GM12878 (cell line): ENCODE data around the gene SLC1A7. TPM values are rescaled to one million over a fixed set of nuclear protein-coding genes. Genes with fewer than 3 reads are reported as not detected.

ENCODE experiments used
- ATAC-seq: fragments of 200-7000 bp; cut with Tn5 transposase; 3 replicates; pipeline ENCODE4 v1.9.1; 2020; ENCODE audit warnings: mild to moderate bottlenecking, moderate library complexity
- BruUV-seq: library from RNA; stranded (reverse); fragments of 400-500 nt; replicated peaks from 2 replicates; lab custom pipeline; 2021; lab: Mats Ljungman, UMichigan
- CTCF ChIA-PET: fragments of 300-600 bp; sonication (Branson Sonifier 250); formaldehyde crosslinking; extraction: SDS; loops from one replicate; lab custom pipeline; 2021; ENCODE audit warnings: inconsistent platforms; lab: Yijun Ruan, JAX
- POLR2A ChIA-PET: fragments of 350-600 bp; formaldehyde crosslinking; extraction: SDS; loops from one replicate; lab custom pipeline; 2021; ENCODE audit warnings: inconsistent platforms; lab: Charles Lee
- RAD21 ChIA-PET: fragments of 300-600 bp; sonication (Branson Sonifier 250); formaldehyde crosslinking; loops from one replicate; lab custom pipeline; 2023; ENCODE audit warnings: antibody characterized with exemption; ENCODE audit not compliant: unreplicated experiment; lab: Charles Lee
- SMC1A ChIA-PET: fragments of 300-600 bp; sonication (Branson Sonifier 250); formaldehyde crosslinking; loops from one replicate; lab custom pipeline; 2023; ENCODE audit not compliant: unreplicated experiment, uncharacterized antibody; lab: Charles Lee
- DNase-seq: peaks from one replicate; pipeline ENCODE4 v3.0.0-alpha.2; 2011; ENCODE audit warnings: low read depth, low spot score
- FAIRE-seq: peaks from 3 replicates; lab custom pipeline; 2011; peaks lifted over from hg19 to GRCh38; lab: Jason Lieb, UNC
- H2AFZ ChIP-seq: 2 replicates; pipeline ENCODE4 v1.6.0; 2011; ENCODE audit warnings: low read depth, low read length, control low read depth; ENCODE audit not compliant: control insufficient read depth
- H3K27ac ChIP-seq: 2 replicates; pipeline ENCODE4 v1.5.1; 2011; ENCODE audit warnings: control low read depth; ENCODE audit not compliant: control insufficient read depth, insufficient read depth
- H3K27me3 ChIP-seq, 2 experiments: replicated peaks in 1 of 2; 2 replicates each; pipeline versions ENCODE4 v1.6.0 to v1.6.1; 2011; ENCODE audit warnings: low read length in 1 of 2; ENCODE audit not compliant: control insufficient read depth in 2 of 2, insufficient read depth in 2 of 2
- H3K36me3 ChIP-seq, 2 experiments: 2 replicates each; pipeline ENCODE4 v1.5.1; 2011; ENCODE audit warnings: low read length in 1 of 2; ENCODE audit not compliant: control insufficient read depth in 2 of 2, insufficient read depth in 2 of 2
- H3K4me1 ChIP-seq: 2 replicates; pipeline ENCODE4 v1.6.1; 2011; ENCODE audit warnings: mild to moderate bottlenecking, low read length, moderate library complexity, mixed read lengths; ENCODE audit not compliant: control insufficient read depth, insufficient read depth
- H3K4me2 ChIP-seq: 2 replicates; pipeline ENCODE4 v1.6.0; 2011; ENCODE audit warnings: control low read depth; ENCODE audit not compliant: control insufficient read depth, insufficient read depth
- H3K4me3 ChIP-seq: fragments of 200-600 bp; sonication (generic); 2 replicates; pipeline ENCODE4 v1.5.1; 2016
- H3K79me2 ChIP-seq: 2 replicates; pipeline ENCODE4 v1.6.0; 2011; ENCODE audit warnings: low read length; ENCODE audit not compliant: control insufficient read depth, insufficient read depth
- H3K9ac ChIP-seq: 2 replicates; pipeline ENCODE4 v1.8.0; 2011; ENCODE audit warnings: low read length, control low read depth, mixed read lengths; ENCODE audit not compliant: control insufficient read depth, insufficient read depth
- H3K9me3 ChIP-seq: replicated peaks from 3 replicates; pipeline ENCODE4 v1.5.1; 2011; ENCODE audit warnings: mild to moderate bottlenecking, low read length; ENCODE audit not compliant: control insufficient read depth, insufficient read depth
- H4K20me1 ChIP-seq: 2 replicates; pipeline ENCODE4 v1.6.0; 2011; ENCODE audit not compliant: control insufficient read depth, insufficient read depth
- BHLHE40 ChIP-seq, 2 experiments: fragments of 450-650 bp in 1 of 2; IDR thresholded peaks; 2 replicates each; pipeline ENCODE4 v1.6.1; 2011 to 2017; ENCODE audit warnings: low read depth in 2 of 2, borderline replicate concordance in 1 of 2, improper control_type of control experiment in 1 of 2, low read length in 1 of 2, mild to moderate bottlenecking in 1 of 2
- CHD4 ChIP-seq: fragments of 200-600 bp; sonication (generic); IDR thresholded peaks from 2 replicates; pipeline ENCODE4 v1.6.1; 2016; ENCODE audit warnings: mild to moderate bottlenecking
- CREB1 ChIP-seq: IDR thresholded peaks from 2 replicates; pipeline ENCODE4 v1.6.1; 2012; ENCODE audit warnings: low read depth, mild to moderate bottlenecking, inconsistent platforms
- ESRRA ChIP-seq: IDR thresholded peaks from 2 replicates; pipeline ENCODE4 v1.6.1; 2012; ENCODE audit warnings: mild to moderate bottlenecking, low read length, improper control_type of control experiment
- JUNB ChIP-seq: IDR thresholded peaks from 2 replicates; pipeline ENCODE4 v1.6.1; 2016; ENCODE audit warnings: antibody characterized with exemption, mild to moderate bottlenecking
- NRF1 ChIP-seq: conservative IDR thresholded peaks from 2 replicates; pipeline ENCODE4 v1.6.1; 2011; ENCODE audit warnings: mild to moderate bottlenecking, low read depth, low read length, improper control_type of control experiment
- RUNX3 ChIP-seq: IDR thresholded peaks from 2 replicates; pipeline ENCODE4 v1.6.1; 2012; ENCODE audit warnings: low read length, inconsistent platforms
- SMC3 ChIP-seq: IDR thresholded peaks from 2 replicates; pipeline ENCODE4 v1.6.1; 2011; ENCODE audit warnings: low read length, improper control_type of control experiment, borderline replicate concordance
- STAT1 ChIP-seq: fragments of 450-650 bp; conservative IDR thresholded peaks from 2 replicates; pipeline ENCODE4 v1.6.1; 2014; ENCODE audit warnings: antibody characterized with exemption, mild to moderate bottlenecking
- TAF1 ChIP-seq: IDR thresholded peaks from 2 replicates; pipeline ENCODE4 v1.6.1; 2011; ENCODE audit warnings: mild to moderate bottlenecking, low read depth, low read length, borderline replicate concordance
- WGBS: methylation state at CpG from one replicate; pipeline ENCODE4 v1.1.6; 2016; ENCODE audit warnings: low lambda C conversion rate; ENCODE audit not compliant: insufficient replicate concordance, insufficient coverage; ENCODE audit errors: missing lambda C conversion rate; 5-methylcytosine and 5-hydroxymethylcytosine counted together
- in situ Hi-C: fragments of 300-500 bp; cut with MboI; formaldehyde crosslinking; loops from 9 replicates; pipeline ENCODE4 v1.14.3; 2018; ENCODE audit warnings: mixed read lengths
- intact Hi-C: fragments of 100-400 bp; cut with micrococcal nuclease; formaldehyde crosslinking; loops from one replicate; pipeline ENCODE4 v1.14.2; 2022; ENCODE audit not compliant: unreplicated experiment
- polyA plus RNA-seq, 11 experiments: library from polyadenylated mRNA; depleted of rRNA in 4 of 11; unstranded in 6 of 11; stranded (reverse) in 5 of 11; fragments of >200 nt; fragmentation: Nextera tagmentation in 4 of 11; fragmentation: Illumina TruSeq in 1 of 11; extraction: Ambion mirVana in 4 of 11; extraction: Trizol in 1 of 11; gene quantifications; 1 replicate in 1 of 11; 2 replicates in 10 of 11; pipeline versions ENCODE4 v1.2.1 to v1.2.3, GENCODE V29; 2011 to 2016; ENCODE audit warnings: inconsistent platforms in 2 of 11, missing spikeins in 2 of 11, low read depth in 1 of 11
- total RNA-seq, 4 experiments: library from RNA; depleted of rRNA in 3 of 4; stranded (reverse); fragments of >200 nt in 3 of 4; fragmentation: Illumina TruSeq in 1 of 4; extraction: Trizol in 1 of 4; gene quantifications; 2 replicates each; pipeline versions ENCODE4 v1.2.1 to v1.2.3, GENCODE V29; 2013 to 2021
- TF ChIP-seq, protein P1 (sequence below): fragments of 450-650 bp; IDR thresholded peaks from 2 replicates; pipeline ENCODE4 v1.6.1; 2017; ENCODE audit warnings: mild to moderate bottlenecking, moderate library complexity

The SLC1A7 gene
- total and polyA plus RNA-seq, 10 of the 15 experiments (the other 5 are each of a cell fraction or from before 2014, with no cell fraction given), result not detected

DNA sequence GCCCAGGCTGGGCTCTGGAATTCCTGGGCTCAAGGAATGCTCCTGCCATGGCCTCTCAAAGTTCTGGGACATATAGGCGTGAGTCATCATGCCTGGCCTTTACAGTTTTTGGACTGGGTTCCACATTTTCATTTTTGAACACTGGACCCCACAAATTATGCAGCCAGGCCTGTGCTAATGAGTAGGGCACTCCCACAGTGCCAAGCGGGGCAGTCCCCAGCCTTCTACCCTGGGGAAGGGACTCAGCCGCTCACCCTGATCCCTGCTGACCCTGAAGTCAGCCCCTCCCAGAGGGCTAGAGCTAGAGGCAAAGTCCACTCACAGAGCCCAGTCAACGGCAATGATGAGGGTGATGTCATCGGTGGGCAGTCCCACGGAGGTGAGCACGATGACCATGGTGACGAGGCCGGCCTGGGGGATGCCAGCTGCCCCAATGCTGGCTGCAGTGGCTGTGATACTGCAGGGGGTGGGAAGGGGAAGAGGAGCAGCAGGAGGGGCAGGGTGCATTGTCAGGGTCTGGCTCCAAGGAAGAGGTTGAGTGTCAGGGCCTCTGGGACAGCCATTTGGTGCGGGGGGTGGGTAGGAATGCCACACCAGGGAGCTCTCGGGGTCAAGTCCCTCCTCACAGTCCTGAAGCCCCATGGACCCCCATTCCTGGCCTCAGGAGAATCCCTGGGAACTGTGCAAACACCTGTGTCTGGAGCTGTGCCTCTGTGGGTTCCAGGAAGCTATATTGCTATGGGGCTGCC is 52.8 kb downstream of the SLC1A7 start:
- POLR2A ChIA-PET, result no interaction called here
- SMC1A ChIA-PET, result no interaction called here
- in situ Hi-C loops, result no loop called here
- H3K27ac ChIP-seq, result no peak overlapping the region
- H4K20me1 ChIP-seq, result no peaks in the 10 kb centered on the region
- H3K4me2 ChIP-seq, result no peak overlapping the region
- H3K4me3 ChIP-seq, result no peak overlapping the region
- H3K36me3 ChIP-seq, result no peaks in the 10 kb centered on the region
- DNase-seq, result no peak
- CTCF ChIA-PET, result interaction anchor here (0.6 kb wide), 1 partner anchor 158 kb away, joined by 3 read pairs; no protein-coding TSS in a partner anchor
- no peaks in the 10 kb centered on the region for H3K4me1 ChIP-seq
- no TSS peak for BruUV-seq
- no peak overlapping the region for H3K9ac ChIP-seq
- TF ChIP-seq STAT1 (no peak), NRF1 (no peak), SMC3 (no peak), CHD4 (no peak)
- TF ChIP-seq, all 136 proteins: peak for 0
- no peak for ATAC-seq
- no peak for FAIRE-seq
- no peaks in the 10 kb centered on the region; a peak in 1 of 4 replicates for H3K27me3 ChIP-seq
- RAD21 ChIA-PET, result no interaction called here
- 44% methylated on average over 11 of the region's 11 CpGs for WGBS
- H2AFZ ChIP-seq, result no peak overlapping the region
- intact Hi-C loops, result no loop called here
- H3K79me2 ChIP-seq, result no peaks in the 10 kb centered on the region
- no peaks in the 10 kb centered on the region for H3K9me3 ChIP-seq

DNA sequence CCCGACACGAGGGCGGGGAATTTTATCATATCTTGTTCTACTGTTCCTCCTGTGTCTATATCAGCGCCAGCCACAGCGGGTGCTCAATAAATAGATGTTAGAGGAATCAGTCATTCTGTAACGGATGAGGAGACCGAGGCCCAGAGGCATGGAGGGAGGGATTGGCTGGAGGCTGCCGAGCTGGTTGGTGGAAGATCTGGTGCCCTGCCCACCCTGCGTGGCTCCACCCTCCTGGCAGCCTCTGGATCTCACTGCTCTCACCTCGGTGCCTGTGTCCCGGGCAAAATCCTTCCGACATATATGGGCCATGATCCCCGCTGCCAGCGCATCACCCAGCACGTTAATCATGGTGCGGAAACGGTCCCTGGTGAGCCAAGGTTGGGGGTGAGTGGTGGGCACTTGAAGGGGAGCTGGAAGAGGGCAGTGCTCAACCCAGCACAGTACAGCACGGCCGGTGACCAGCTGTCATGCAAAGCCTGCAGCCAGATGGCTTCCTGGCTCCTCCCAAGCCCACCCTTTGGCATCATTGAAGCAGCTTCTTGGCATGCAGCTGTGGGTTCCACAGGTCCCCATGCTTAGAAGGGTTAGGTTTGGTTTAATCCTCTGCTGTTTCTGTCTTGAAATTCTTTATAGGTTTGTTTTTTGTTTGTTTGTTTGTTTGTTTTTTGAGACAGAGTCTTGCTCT is 53.7 kb downstream of the SLC1A7 start:
- Histone ChIP-seq H2AFZ (no peak overlapping the region), H3K4me1 (no peaks in the 10 kb centered on the region), H3K36me3 (no peaks in the 10 kb centered on the region), H4K20me1 (no peaks in the 10 kb centered on the region), H3K27ac (no peak overlapping the region), H3K9me3 (no peaks in the 10 kb centered on the region), H3K27me3 (no peaks in the 10 kb centered on the region; a peak in 1 of 4 replicates), H3K4me2 (no peak overlapping the region), H3K4me3 (no peak overlapping the region), H3K9ac (no peak overlapping the region), H3K79me2 (no peaks in the 10 kb centered on the region)
- intact Hi-C loops (no loop called here), in situ Hi-C loops (no loop called here)
- ChIA-PET RAD21 (no interaction called here), POLR2A (no interaction called here), CTCF (interaction anchor here (0.6 kb wide), 1 partner anchor 157 kb away, joined by 3 read pairs; no protein-coding TSS in a partner anchor), SMC1A (no interaction called here)
- TF ChIP-seq, protein P1, sequence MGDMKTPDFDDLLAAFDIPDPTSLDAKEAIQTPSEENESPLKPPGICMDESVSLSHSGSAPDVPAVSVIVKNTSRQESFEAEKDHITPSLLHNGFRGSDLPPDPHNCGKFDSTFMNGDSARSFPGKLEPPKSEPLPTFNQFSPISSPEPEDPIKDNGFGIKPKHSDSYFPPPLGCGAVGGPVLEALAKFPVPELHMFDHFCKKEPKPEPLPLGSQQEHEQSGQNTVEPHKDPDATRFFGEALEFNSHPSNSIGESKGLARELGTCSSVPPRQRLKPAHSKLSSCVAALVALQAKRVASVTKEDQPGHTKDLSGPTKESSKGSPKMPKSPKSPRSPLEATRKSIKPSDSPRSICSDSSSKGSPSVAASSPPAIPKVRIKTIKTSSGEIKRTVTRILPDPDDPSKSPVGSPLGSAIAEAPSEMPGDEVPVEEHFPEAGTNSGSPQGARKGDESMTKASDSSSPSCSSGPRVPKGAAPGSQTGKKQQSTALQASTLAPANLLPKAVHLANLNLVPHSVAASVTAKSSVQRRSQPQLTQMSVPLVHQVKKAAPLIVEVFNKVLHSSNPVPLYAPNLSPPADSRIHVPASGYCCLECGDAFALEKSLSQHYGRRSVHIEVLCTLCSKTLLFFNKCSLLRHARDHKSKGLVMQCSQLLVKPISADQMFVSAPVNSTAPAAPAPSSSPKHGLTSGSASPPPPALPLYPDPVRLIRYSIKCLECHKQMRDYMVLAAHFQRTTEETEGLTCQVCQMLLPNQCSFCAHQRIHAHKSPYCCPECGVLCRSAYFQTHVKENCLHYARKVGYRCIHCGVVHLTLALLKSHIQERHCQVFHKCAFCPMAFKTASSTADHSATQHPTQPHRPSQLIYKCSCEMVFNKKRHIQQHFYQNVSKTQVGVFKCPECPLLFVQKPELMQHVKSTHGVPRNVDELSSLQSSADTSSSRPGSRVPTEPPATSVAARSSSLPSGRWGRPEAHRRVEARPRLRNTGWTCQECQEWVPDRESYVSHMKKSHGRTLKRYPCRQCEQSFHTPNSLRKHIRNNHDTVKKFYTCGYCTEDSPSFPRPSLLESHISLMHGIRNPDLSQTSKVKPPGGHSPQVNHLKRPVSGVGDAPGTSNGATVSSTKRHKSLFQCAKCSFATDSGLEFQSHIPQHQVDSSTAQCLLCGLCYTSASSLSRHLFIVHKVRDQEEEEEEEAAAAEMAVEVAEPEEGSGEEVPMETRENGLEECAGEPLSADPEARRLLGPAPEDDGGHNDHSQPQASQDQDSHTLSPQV, result no peak
- no peak for TF ChIP-seq BHLHE40 (IDR thresholded peaks at IDR 0.05; ENCODE audit: borderline replicate concordance in 1 of 2, low read depth in 2 of 2, low read length in 1 of 2)
- no peak for TF ChIP-seq TAF1
- no peak for TF ChIP-seq RUNX3
- TF ChIP-seq ESRRA, result no peak
- TF ChIP-seq CREB1, result no peak
- no peak for TF ChIP-seq JUNB
- FAIRE-seq, result no peak
- BruUV-seq, result no TSS peak
- WGBS, result 61% methylated on average over 19 of the region's 19 CpGs
- no peak for DNase-seq
- no peak for ATAC-seq
